ENCODE results near the gene SLC25A21. TPM values are rescaled to one million over a fixed set of nuclear protein-coding genes. Genes with fewer than 3 reads are reported as not detected.
"Not testable (repeated sequence)": the region's sequence is repeated elsewhere in the genome, so short reads cannot be mapped to it uniquely, and the experiment has no call there.

SLC25A21 gene
- total RNA-seq, 2 donors from 2014 or later = 1.2 TPM; not detected in 1

DNA sequence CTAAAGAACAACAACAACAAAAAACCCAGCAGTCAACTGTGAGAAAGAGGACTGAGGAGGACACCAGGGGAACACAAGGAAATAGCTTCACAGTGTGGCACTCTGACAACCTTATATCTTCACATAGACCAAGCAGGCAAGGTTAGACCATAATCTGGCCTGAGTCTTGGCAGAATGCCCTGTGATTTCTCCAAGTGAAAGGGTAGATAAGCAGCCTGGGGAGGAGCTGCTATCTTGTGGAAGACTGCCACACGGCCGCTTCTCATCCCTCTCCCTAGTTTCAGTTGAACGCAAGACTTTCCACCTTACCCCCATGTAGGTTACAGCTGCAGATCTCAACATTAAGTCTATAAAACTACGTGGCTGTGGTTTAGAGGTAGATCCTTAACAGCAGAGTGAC is 3.7 kb downstream of the SLC25A21 start:
- no peak for DNase-seq (ENCODE audit: low spot score)
- H3K27ac ChIP-seq = no peak overlapping the region
- no peak for ATAC-seq (ENCODE audit: insufficient number of reproducible peaks, low FRiP score, low read depth)
- no peaks in the 10 kb centered on the region for H3K9me3 ChIP-seq
- H3K4me3 ChIP-seq = no peak overlapping the region
- no peaks in the 10 kb centered on the region for H3K27me3 ChIP-seq (replicated peaks; ENCODE audit: insufficient read depth)
- no peaks in the 10 kb centered on the region for H3K36me3 ChIP-seq
- TF ChIP-seq, protein P1, sequence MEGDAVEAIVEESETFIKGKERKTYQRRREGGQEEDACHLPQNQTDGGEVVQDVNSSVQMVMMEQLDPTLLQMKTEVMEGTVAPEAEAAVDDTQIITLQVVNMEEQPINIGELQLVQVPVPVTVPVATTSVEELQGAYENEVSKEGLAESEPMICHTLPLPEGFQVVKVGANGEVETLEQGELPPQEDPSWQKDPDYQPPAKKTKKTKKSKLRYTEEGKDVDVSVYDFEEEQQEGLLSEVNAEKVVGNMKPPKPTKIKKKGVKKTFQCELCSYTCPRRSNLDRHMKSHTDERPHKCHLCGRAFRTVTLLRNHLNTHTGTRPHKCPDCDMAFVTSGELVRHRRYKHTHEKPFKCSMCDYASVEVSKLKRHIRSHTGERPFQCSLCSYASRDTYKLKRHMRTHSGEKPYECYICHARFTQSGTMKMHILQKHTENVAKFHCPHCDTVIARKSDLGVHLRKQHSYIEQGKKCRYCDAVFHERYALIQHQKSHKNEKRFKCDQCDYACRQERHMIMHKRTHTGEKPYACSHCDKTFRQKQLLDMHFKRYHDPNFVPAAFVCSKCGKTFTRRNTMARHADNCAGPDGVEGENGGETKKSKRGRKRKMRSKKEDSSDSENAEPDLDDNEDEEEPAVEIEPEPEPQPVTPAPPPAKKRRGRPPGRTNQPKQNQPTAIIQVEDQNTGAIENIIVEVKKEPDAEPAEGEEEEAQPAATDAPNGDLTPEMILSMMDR (IDR thresholded peaks at IDR 0.05) = no peak
- peaks cover 0 to 8% of the 10 kb centered on the region in 2 donors for H3K4me1 ChIP-seq (ENCODE audit: control insufficient read depth in 1 of 2, low read depth in 2 of 2)

DNA sequence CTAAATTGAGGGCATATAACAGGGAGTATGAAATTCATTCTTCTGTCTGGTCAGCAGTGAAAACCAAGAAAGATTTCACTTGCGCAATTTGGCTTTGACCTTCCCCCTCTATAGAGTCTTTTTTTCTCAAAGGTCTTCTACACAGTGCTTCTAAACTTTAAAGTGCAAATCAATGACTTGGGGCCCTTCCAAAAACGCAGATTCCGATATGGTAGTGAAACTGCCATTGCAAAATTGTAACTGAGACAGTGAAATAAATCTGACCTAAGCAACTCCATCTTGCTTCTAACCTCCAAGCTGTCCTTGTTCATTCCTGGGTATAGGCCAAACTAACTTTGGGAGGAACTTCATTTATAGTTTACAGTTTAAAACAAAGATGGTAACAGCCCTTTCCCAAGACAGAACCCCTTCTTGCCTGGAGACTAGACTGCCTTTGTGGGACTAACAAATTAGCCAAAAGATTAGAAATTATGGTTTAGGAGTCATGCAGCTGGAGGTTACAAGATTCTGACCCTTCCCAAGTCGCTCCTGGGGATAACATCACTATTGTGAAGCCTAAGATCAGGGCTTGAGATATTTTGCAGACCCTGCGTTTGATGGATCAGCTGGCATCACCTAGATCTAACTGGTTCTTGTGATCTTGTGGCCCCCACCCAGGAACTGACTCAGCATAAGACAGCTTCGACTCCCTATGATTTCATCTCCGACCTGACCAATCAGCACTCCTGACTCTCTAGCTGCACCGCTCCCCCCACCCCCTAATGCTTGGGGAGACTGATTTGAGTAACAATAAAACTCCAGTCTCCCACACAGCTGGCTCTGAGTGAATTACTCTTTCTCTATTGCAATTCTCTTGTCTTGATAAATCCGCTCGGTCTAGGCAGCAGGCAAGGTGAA is 5.0 kb downstream of the SLC25A21 start:
- no peak for ATAC-seq (ENCODE audit: insufficient number of reproducible peaks, low FRiP score, low read depth)
- H3K36me3 ChIP-seq = no peaks in the 10 kb centered on the region
- no peak overlapping the region for H3K27ac ChIP-seq

DNA sequence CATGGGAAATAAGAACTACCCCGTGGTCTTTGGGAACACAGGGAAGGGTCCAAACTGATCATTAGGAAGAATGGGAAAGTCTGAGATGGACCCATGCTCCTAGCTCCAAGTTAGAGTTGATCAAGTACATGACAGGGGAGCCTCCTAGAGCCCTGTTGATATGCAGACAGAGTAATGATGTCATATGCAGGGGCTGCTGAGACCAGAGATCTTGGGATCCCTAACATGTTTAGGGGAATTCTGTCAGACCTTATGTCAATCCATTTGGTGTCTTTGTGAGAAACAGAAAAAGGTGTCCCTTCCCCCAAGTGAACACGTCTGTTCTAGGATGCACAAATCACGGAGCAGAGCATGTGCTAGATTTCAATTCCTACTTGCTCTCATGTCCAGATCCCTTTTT is 6.6 kb downstream of the SLC25A21 start:
- Histone ChIP-seq H3K27me3 (replicated peaks; ENCODE audit: insufficient read depth) (no peaks in the 10 kb centered on the region), H3K36me3 (no peaks in the 10 kb centered on the region), H3K27ac (no peak overlapping the region), H3K9me3 (no peaks in the 10 kb centered on the region), H3K4me1 (ENCODE audit: control insufficient read depth in 1 of 2, low read depth in 2 of 2) (no peaks in the 10 kb centered on the region), H3K4me3 (no peak overlapping the region)
- DNase-seq (ENCODE audit: low spot score) (no peak), ATAC-seq (ENCODE audit: insufficient number of reproducible peaks, low FRiP score, low read depth) (no peak)
- TF ChIP-seq, protein P1 (IDR thresholded peaks at IDR 0.05) = no peak

More for the DNA sequence above, 5.0 kb downstream of the SLC25A21 start:
- no peaks in the 10 kb centered on the region for H3K27me3 ChIP-seq (replicated peaks; ENCODE audit: insufficient read depth)
- no peak for DNase-seq (ENCODE audit: low spot score)
- no peaks in the 10 kb centered on the region for H3K9me3 ChIP-seq
- no peaks in the 10 kb centered on the region for H3K4me1 ChIP-seq (ENCODE audit: control insufficient read depth in 1 of 2, low read depth in 2 of 2)
- H3K4me3 ChIP-seq = no peak overlapping the region
- TF ChIP-seq, protein P1 (IDR thresholded peaks at IDR 0.05) = no peak

- not testable (repeated sequence) for H3K27ac ChIP-seq; H3K9me3 ChIP-seq; DNase-seq (ENCODE audit: low spot score); H3K4me3 ChIP-seq; ATAC-seq (ENCODE audit: insufficient number of reproducible peaks, low FRiP score, low read depth); H3K36me3 ChIP-seq; H3K4me1 ChIP-seq (ENCODE audit: control insufficient read depth in 1 of 2, low read depth in 2 of 2); H3K27me3 ChIP-seq (replicated peaks; ENCODE audit: insufficient read depth)
These were observed 10.1 kb downstream of the SLC25A21 start for GRCh38 chr14:37162307-37162706.

DNA sequence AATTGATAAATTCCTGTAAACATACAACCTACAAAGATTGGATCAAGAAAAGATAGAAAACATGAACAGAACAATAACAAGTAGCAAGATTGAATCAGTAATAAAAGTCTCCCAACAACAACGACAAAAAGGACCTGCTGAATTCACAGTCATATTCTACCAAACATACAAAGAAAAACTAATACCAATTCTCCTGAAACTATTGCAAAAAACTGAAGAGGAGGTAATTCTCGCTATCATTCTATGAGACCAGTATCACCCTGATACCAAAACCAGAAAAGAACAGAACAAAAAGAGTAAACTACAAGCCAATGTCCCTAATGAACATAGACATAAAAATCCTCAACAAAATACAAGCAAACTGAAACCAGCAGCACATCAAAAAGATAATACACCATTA is 14.4 kb downstream of the SLC25A21 start:
- DNase-seq (ENCODE audit: low spot score) = no peak
- no peak overlapping the region for H3K4me3 ChIP-seq
- H3K4me1 ChIP-seq (ENCODE audit: control insufficient read depth in 1 of 2, low read depth in 2 of 2) = no peaks in the 10 kb centered on the region
- H3K9me3 ChIP-seq = peaks cover 10% of the 10 kb centered on the region
- no peaks in the 10 kb centered on the region for H3K27me3 ChIP-seq (replicated peaks; ENCODE audit: insufficient read depth)
- TF ChIP-seq, protein P1 (IDR thresholded peaks at IDR 0.05) = no peak
- no peak overlapping the region for H3K27ac ChIP-seq
- H3K36me3 ChIP-seq = no peaks in the 10 kb centered on the region
- ATAC-seq (ENCODE audit: insufficient number of reproducible peaks, low FRiP score, low read depth) = no peak

Measured in thoracic aorta (tissue), 2 donors.